Stimulated activated CD4-positive, alpha-beta T cell treated with anti-CD3 and anti-CD28 coated beads, TNF-alpha, amount 100 ng/mL, for 24 hours (primary cell): ENCODE data around the gene HABP2.

Source experiments
- DNase-seq, 3 experiments: peaks; one replicate each; pipeline ENCODE4 v3.0.0-alpha.2; 2020; ENCODE audit warnings: low read depth in 3 of 3

The HABP2 gene

DNA sequence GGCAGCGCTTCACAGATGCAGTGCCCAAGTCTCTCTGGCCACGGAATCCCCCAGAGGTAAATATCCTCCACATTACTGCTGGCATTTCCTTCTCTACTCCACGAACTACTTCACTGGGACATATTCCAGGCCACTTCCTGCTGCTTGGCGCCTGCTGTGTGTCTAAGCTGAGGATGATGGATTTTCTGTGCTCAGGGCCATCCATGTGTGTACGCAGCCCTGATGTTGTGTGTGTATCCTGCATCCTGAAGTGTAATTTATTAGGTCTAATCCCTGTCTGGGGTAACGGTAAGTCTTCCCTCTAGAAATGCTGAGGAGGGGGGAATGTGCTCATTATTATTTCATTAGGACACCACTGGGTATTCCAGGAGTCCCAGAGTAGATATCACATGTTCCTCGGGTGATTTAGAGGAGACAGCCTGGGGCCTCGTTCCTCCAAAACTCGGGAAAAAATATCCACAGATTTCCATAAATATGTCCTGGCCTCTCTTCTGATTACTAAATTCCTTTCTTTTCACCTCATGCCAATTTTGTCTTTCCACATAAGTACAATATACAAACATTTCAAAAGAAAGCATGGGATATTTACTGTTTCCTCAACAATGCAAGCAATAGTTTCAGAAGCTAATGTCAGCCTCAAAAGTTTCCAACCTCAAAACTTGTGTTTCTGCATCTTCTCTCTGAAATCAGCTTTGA lies 25.5 kb upstream of the HABP2 start:
- DNase-seq = no peak

- no peak for DNase-seq
Measured at GRCh38 chr10:113528876-113529275, 24.0 kb upstream of the HABP2 start.

DNA sequence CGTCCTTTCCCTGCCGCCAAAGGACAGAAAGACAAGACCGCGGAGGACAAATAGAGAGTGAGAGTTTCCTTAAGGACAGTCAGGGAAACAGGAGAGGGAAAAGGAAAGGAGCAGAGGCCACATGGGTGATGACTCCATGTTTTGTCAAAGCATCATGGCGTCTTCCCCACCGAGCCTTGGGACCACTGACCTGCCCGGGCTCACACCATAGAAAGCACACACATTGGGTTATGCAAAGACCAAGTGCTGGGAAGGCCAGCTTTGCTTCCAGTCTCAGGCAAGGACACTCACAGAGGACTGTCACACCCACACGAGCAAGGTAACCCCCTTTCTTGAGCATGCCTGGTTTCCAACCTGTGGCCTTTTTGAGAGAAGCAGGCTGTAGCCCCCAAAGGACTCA lies 23.3 kb upstream of the HABP2 start:
- DNase-seq = no peak

DNA sequence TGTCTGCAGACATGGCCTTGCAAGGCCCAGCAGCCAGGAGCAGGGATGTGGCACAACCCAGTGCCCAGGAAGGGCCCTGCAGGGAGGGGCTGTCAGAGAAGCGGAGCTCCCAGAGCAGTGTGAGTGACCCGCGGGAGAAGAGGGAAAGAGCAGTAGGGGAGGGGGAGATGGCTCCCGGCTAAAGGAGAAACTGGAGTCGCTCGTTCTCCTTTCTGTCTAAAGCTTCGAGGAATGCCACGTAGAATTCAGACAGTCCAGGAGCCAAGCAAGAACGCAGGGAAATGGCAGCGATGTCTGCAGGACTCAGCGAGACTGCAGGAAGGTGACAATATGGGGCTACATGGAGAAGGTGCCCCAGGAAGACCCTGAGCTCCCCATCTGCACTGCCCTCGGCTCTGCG lies 22.4 kb upstream of the HABP2 start:
- DNase-seq = no peak

GRCh38 chr10:113532724-113533123 lies 20.1 kb upstream of the HABP2 start:
- DNase-seq = no peak

DNA sequence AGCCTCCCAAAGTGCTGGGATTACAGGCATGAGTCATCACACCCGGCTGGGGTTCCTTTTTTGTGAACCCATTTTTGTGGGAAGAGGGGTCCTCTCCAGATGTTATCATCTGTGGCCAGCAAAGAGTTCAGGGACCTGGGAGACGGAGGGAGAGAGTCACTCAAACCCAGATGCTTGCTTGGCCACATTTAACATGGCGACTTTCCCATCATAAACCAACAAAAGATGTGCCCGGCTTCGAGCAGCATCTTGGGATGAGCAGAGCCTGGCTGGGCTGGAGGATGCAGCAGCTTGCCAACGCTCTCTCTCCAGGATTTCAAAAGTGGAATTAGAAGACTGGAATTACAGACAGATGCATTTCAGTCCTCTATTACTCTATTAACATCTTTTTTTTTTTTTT lies 19.1 kb upstream of the HABP2 start:
- DNase-seq = no peak

DNA sequence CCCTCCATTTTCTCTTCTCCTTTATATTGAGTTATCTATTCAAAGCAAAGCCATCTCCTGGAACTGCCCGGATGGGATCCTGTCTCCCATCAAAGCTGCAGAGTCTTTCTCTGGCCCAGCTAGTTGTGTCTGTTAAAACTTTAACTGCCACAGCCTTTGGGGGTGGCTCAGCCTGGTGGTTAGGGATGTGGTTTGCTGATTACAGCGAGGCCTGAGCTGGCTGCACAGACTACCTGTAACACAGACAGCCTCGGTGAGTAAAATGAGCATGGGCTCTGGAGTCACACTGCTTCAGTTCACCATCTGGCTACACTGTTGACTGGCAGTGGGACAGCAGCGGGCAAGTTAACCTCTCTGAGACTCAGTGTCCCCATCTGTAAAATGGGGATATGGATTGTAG lies 18.4 kb upstream of the HABP2 start:
- DNase-seq = no peak

GRCh38 chr10:113537672-113538071 lies 15.2 kb upstream of the HABP2 start:
- DNase-seq = no peak

GRCh38 chr10:113538151-113538550 lies 14.7 kb upstream of the HABP2 start:
- DNase-seq = no peak

DNA sequence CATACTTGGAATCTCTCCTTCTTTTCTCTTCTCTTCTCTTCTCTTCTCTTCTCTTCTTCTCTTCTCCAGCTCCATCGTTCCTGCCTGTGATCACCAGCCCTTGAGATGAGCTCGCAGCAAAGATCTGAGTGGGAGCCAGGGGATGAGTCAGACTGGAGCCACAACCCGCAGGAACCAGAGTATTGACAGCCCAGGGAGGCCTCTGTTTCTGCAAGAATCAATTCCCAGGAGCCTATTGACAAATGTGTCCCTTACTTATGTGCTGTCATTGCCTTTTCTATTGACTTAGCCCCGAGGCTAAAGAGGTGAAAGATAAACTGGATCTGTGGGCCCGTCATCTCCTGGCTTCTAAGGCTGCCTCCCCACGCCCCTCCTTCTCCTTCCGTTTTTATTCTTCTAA lies 13.1 kb upstream of the HABP2 start:
- no peak for DNase-seq

GRCh38 chr10:113540845-113541548 lies 11.9 kb upstream of the HABP2 start:
- DNase-seq = no peak

GRCh38 chr10:113541549-113541927 lies 11.3 kb upstream of the HABP2 start:
- no peak for DNase-seq

GRCh38 chr10:113543107-113543955 lies 9.5 kb upstream of the HABP2 start:
- DNase-seq = no peak

DNA sequence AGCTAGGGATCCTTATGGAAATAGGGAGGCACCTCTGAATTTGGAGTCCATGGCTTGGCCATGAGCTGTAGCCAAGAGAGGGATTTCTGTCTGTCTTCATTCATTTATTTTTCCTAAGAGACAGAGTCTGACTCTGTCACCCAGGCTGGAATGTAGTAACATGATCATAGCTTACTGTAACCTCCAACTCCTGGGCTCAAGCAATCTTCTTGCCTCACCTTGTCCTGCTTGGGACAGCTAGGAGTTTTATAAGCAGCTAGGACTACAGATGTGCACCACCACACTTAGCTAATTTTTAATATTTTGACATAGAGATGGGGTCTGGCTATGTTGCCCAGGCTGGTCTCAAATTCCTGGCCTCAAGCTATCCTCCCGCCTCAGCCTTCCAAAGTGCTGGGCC lies 8.5 kb upstream of the HABP2 start:
- DNase-seq = no peak

DNA sequence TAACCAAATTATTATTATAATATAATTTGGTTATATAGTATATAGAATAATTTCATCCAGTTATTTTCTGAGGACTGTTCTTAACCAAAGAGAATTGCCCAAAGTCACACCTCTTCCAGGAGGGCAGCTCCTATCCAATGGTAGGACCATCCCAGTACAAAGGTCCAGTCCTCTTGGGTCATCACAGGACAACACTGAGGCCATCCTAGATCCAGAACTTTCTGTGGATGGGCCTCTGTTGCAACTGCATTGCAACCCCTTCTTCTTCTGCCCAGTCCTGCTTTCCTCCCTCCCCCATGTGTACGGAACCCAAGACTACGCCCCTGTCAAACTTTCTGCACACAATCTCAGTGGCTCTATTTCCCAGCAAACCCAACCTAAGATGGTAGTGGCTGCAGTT lies 5.4 kb upstream of the HABP2 start:
- DNase-seq = no peak

GRCh38 chr10:113549856-113550255 lies 3.0 kb upstream of the HABP2 start:
- DNase-seq = no peak

GRCh38 chr10:113550365-113550764 lies 2.5 kb upstream of the HABP2 start:
- DNase-seq = no peak

- no peak for DNase-seq
Measured at GRCh38 chr10:113552014-113552413, 839 bp upstream of the HABP2 start.

DNA sequence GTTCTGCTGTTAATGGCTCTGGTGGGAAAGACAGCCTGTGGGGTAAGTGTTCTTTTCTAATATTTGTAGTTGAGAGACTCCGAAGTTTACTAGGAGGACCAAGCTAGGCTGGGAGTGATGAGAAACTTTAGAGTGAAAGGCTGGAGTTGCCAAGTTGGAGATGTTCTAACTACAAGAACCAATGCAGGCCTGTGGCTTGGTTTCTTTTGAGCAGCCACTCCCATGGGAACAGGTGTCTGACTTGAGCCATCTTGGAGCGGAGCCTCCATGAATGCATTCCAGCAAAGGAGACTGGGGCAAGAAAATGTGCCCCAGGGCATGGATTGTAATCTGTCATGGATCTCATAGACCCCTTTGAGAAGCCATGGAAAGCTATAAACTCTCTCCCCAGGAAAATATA lies 296 bp downstream of the HABP2 start:
- no peak for DNase-seq

GRCh38 chr10:113554214-113554613 lies 1.4 kb downstream of the HABP2 start:
- no peak for DNase-seq

DNA sequence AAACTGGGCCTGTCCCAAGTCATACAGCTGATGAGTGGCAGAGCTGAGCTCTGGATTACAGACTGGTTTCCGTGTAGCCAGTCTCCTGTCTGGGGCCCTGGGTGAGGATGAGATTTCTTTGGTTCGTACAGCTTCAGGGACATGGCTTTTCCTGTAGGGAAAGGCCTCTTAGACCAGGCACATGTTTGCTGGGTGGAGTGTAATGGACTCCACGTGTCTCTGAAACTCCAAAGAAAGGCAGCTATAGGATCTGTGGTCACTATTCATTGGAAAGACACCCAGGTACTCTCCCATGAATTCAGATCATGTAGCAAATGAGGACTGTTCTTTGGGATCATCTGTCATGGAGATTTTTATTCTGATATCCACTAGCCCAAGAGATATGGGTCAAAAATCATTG lies 2.4 kb downstream of the HABP2 start:
- no peak for DNase-seq

- no peak for DNase-seq
Measured at GRCh38 chr10:113555751-113556150, 2.9 kb downstream of the HABP2 start.

- DNase-seq = no peak
Measured at GRCh38 chr10:113557424-113557862, 4.6 kb downstream of the HABP2 start.
